ENCODE results near the gene TAF6.

The TAF6 gene

DNA sequence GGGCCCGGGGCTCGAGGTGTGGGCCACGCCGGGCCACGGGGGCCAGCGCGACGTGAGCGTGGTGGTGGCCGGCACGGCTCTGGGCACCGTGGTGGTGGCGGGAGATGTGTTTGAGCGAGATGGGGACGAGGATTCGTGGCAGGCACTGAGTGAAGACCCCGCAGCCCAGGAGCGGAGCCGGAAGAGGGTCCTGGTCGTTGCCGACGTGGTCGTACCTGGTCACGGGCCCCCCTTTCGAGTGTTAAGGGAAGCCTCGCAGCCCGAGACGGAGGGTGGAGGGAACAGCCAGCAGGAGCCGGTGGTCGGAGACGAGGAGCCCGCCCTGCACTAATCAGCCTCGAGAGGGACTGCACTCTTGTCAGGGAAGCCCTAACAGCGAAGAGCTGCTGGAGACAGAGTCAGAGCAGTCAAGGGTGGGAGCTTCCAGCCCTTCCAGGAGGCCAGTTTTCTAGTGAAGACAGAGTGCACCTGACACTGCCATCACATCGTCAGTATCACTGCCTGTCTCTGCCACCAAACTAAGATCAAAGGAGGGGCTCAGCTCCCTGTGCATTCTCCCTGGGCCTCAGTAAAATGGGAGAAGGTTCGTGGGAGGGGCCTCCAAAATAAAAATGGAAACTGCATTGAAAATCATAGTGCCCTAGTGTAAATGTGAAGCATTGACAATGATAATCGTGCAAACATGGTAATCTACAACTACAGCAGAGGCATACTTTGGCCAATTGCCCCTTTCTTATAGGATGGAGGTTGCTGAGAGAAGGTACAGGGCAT, 8.9 kb upstream of the TAF6 start:
- Histone ChIP-seq H3K27me3 (ENCODE audit: control insufficient read depth, insufficient read depth, low read length) (no peaks in the 10 kb centered on the region), H3K9me3 (ENCODE audit: control insufficient read depth, low read length) (no peaks in the 10 kb centered on the region), H3K4me3 (ENCODE audit: low read depth, low read length) (peak overlapping the region; percentile 85), H3K4me2 (ENCODE audit: low read length) (peak overlapping the region; percentile 96), H3K27ac (peak overlapping the region; percentile 98), H2AFZ (peak overlapping the region; percentile 90), H3K4me1 (peaks cover 3% of the 10 kb centered on the region), H3K36me3 (ENCODE audit: control insufficient read depth, insufficient read depth, low read length) (no peaks in the 10 kb centered on the region), H3K9ac (peak overlapping the region; percentile 81), H3K79me2 (no peaks in the 10 kb centered on the region)
- TF ChIP-seq, protein P1, sequence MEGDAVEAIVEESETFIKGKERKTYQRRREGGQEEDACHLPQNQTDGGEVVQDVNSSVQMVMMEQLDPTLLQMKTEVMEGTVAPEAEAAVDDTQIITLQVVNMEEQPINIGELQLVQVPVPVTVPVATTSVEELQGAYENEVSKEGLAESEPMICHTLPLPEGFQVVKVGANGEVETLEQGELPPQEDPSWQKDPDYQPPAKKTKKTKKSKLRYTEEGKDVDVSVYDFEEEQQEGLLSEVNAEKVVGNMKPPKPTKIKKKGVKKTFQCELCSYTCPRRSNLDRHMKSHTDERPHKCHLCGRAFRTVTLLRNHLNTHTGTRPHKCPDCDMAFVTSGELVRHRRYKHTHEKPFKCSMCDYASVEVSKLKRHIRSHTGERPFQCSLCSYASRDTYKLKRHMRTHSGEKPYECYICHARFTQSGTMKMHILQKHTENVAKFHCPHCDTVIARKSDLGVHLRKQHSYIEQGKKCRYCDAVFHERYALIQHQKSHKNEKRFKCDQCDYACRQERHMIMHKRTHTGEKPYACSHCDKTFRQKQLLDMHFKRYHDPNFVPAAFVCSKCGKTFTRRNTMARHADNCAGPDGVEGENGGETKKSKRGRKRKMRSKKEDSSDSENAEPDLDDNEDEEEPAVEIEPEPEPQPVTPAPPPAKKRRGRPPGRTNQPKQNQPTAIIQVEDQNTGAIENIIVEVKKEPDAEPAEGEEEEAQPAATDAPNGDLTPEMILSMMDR (IDR thresholded peaks at IDR 0.05) = no peak

DNA sequence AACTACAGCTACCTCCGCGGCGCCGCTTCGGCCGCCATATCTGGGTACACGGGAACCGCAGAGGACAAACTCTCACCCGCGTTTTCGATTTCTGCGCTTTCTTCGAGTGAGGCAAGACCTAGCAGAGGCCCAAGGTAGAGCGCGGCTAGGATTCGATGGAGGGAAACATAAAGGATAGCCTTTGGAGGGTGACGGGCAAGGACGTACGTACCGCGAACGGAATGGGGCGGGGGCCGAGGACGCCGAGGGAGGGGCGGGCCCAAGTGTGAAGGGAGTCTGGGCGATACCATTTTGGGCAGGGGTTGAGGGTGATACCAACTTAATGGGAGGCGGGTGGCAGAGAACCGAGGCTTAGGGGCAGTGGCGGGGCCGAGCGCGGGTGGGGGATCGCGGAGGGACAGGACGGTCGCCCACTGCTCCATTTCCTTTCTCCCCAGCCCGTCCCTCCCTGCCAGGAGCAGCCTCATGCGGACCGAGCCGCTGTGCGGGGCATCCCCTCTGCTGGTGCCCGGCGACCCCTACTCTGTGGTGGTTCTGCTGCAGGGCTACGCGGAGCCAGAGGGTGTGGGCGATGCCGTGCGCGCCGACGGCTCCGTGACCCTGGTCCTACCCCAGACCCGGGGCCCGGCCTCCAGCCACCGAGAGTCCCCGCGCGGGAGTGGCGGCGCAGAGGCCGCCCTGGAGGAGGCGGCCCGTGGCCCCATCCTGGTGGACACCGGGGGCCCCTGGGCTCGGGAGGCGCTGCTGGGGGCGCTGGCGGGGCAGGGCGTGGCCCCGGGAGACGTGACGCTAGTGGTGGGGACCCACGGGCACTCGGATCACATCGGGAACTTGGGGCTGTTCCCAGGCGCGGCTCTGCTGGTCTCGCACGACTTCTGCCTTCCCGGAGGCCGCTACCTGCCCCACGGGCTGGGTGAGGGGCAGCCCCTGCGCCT, 8.0 kb upstream of the TAF6 start, which contains the start of gene MBLAC1:
Gene MBLAC1, plus strand, starts transcription at position 37 of the 935 bp plus-strand sequence. Its CDS starts 429 bp downstream, at position 466.
- Histone ChIP-seq H3K79me2 (no peaks in the 10 kb centered on the region), H3K9ac (peak within 1 kb of the TSS; percentile 81), H3K9me3 (ENCODE audit: control insufficient read depth, low read length) (no peaks in the 10 kb centered on the region), H3K27ac (peak within 1 kb of the TSS; percentile 98), H2AFZ (peak within 1 kb of the TSS; percentile 90), H3K36me3 (ENCODE audit: control insufficient read depth, insufficient read depth, low read length) (no peaks in the 10 kb centered on the region), H3K4me3 (ENCODE audit: low read depth, low read length) (peak within 1 kb of the TSS; percentile 85), H3K27me3 (ENCODE audit: control insufficient read depth, insufficient read depth, low read length) (no peaks in the 10 kb centered on the region), H3K4me1 (no peaks in the 10 kb centered on the region), H3K4me2 (ENCODE audit: low read length) (peak within 1 kb of the TSS; percentile 96)
- TF ChIP-seq, protein P1 (IDR thresholded peaks at IDR 0.05) = no peak

DNA sequence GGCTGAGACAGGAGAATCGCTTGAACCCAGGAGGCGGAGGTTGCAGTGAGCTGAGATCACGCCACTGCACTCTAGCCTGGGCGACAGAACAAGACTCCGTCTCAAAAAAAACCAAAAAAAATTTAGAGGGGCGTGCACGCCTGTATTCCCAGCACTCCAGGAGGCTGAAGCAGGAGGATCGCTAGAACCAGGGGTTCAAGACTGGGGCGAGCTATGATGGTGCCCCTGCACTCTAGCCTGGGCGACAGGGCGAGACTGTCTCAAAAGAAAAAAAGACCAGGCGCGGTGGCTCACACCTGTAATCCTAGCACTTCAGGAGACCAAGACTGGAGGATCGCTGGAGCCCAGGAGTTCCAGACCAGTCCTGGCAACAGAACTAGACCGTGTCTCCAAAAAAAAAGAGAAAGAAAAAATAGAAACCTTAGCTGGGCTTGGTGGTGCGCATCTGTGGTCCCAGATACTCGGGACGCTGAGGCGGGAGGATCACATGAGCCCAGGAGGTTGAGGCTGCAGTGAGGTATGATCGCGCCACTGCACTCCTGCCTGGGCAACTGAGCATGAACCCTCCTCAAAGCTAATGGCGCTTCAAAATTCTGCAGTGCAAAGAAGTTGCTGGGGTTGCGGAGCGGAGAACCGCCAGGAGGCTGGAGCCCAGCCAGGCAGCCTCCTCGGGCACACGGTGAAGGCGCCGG, 7.2 kb upstream of the TAF6 start:
- Histone ChIP-seq H3K9me3 (ENCODE audit: control insufficient read depth, low read length) (no peaks in the 10 kb centered on the region), H3K4me3 (ENCODE audit: low read depth, low read length) (peak overlapping the region; percentile 85), H3K9ac (peak overlapping the region; percentile 81), H2AFZ (peak overlapping the region; percentile 90), H3K36me3 (ENCODE audit: control insufficient read depth, insufficient read depth, low read length) (no peaks in the 10 kb centered on the region), H3K4me2 (ENCODE audit: low read length) (peak overlapping the region; percentile 96), H3K27ac (peak overlapping the region; percentile 98), H3K4me1 (no peaks in the 10 kb centered on the region), H3K27me3 (ENCODE audit: control insufficient read depth, insufficient read depth, low read length) (no peaks in the 10 kb centered on the region), H3K79me2 (peaks cover 2% of the 10 kb centered on the region)
- TF ChIP-seq, protein P1 (IDR thresholded peaks at IDR 0.05) = no peak

- H3K4me1 ChIP-seq = peaks cover 3% of the 10 kb centered on the region
- no peak overlapping the region for H2AFZ ChIP-seq
- TF ChIP-seq, protein P1 (IDR thresholded peaks at IDR 0.05) = no peak
- peaks cover 6% of the 10 kb centered on the region for H3K79me2 ChIP-seq
- H3K27ac ChIP-seq = no peak overlapping the region
- no peak overlapping the region for H3K4me3 ChIP-seq (ENCODE audit: low read depth, low read length)
- H3K4me2 ChIP-seq (ENCODE audit: low read length) = no peak overlapping the region
- H3K27me3 ChIP-seq (ENCODE audit: control insufficient read depth, insufficient read depth, low read length) = no peaks in the 10 kb centered on the region
- H3K36me3 ChIP-seq (ENCODE audit: control insufficient read depth, insufficient read depth, low read length) = no peaks in the 10 kb centered on the region
- no peak overlapping the region for H3K9ac ChIP-seq
- no peaks in the 10 kb centered on the region for H3K9me3 ChIP-seq (ENCODE audit: control insufficient read depth, low read length)
Observed at GRCh38 chr7:100124301-100125230, 5.4 kb upstream of the TAF6 start.
